Skeletal muscle tissue (tissue), 4 donors: ENCODE measurements around the gene MCF2L2. TPM values are rescaled to one million over a fixed set of nuclear protein-coding genes. Genes with fewer than 3 reads are reported as not detected.
"Not testable (repeated sequence)": the region's sequence is repeated elsewhere in the genome, so short reads cannot be mapped to it uniquely, and the experiment has no call there.

Experiments used
- H3K27ac ChIP-seq: one replicate; pipeline ENCODE4 v1.7.0; 2013; ENCODE audit warnings: mild to moderate bottlenecking, low read depth, low read length, inconsistent platforms
- H3K27me3 ChIP-seq, 3 donors: one replicate each; pipeline ENCODE4 v1.7.0; 2013; ENCODE audit warnings: low read length in 3 of 3; ENCODE audit not compliant: control insufficient read depth in 3 of 3, insufficient read depth in 3 of 3
- H3K36me3 ChIP-seq, 3 donors: one replicate each; pipeline ENCODE4 v1.7.0; 2013; ENCODE audit warnings: low read length in 3 of 3; ENCODE audit not compliant: control insufficient read depth in 3 of 3, insufficient read depth in 3 of 3
- H3K4me1 ChIP-seq, 3 donors: one replicate each; pipeline ENCODE4 v1.7.0; 2013; ENCODE audit warnings: low read length in 3 of 3, mild to moderate bottlenecking in 3 of 3; ENCODE audit not compliant: control insufficient read depth in 3 of 3, insufficient read depth in 3 of 3
- H3K4me3 ChIP-seq, 3 donors: one replicate each; pipeline ENCODE4 v1.7.0; 2013; ENCODE audit warnings: low read length in 3 of 3
- H3K9ac ChIP-seq, 3 donors: one replicate each; pipeline ENCODE4 v1.7.0; 2013; ENCODE audit warnings: low read length in 3 of 3, mild to moderate bottlenecking in 3 of 3, moderate library complexity in 2 of 3, low read depth in 1 of 3
- H3K9me3 ChIP-seq, 3 donors: one replicate each; pipeline ENCODE4 v1.7.0; 2013; ENCODE audit warnings: low read length in 3 of 3; ENCODE audit not compliant: control insufficient read depth in 3 of 3
- total RNA-seq: library from RNA; depleted of rRNA; stranded (reverse); fragments of >200 nt; gene quantifications from one replicate; pipeline ENCODE4 v1.2.3, GENCODE V29; 2014
- donor health status: Osteomylitis.

Gene MCF2L2
- total RNA-seq, 1 donor from 2014 or later, result under 0.01 TPM

DNA sequence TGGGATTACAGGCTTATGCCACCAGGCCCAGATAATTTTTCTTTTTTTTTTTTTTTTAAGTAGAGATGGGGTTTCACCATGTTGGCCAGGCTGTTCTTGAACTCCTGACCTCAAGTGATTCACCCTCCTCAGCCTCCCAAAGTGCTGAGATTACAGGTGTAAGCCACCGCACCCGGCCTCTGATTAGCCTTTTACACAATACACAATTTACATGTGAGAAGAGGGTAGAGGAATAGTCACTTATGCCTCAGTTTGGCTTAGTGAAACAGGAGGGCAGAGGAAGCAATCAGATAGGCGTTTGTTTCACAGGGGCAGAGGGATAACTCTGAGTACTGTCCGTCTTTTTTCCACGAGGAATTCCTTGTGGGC lies 56.8 kb downstream of the MCF2L2 start:
- not testable (repeated sequence) for H3K36me3 ChIP-seq, H3K9me3 ChIP-seq, H3K9ac ChIP-seq, H3K27ac ChIP-seq, H3K4me1 ChIP-seq, H3K4me3 ChIP-seq, H3K27me3 ChIP-seq

DNA sequence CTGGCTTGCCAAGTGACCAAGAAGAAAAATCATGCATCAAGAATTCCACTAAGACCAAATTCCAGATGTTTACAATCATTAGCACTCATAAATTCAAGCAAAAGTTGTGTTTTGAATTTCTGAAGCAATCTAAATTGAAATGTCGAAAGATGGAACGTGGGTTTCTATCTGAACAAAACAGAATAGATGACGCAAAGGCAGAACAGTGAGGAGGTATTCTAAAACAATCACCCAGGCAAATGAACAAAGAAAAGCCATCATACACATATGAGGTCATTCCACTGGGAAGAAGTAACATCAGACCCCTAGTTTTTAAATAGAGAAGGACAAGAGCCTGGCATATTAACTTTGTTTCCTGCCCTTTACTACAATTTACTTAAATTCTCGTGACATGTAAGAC lies 58.0 kb downstream of the MCF2L2 start:
- H3K4me1 ChIP-seq, result peaks cover 0 to 7% (median 0%) of the 10 kb centered on the region in 3 donors
- no peaks in the 10 kb centered on the region for H3K9me3 ChIP-seq
- no peak overlapping the region for H3K4me3 ChIP-seq
- no peaks in the 10 kb centered on the region for H3K27me3 ChIP-seq
- H3K36me3 ChIP-seq, result no peaks in the 10 kb centered on the region
- H3K9ac ChIP-seq, result no peak overlapping the region
- peak overlapping the region; percentile 18 for H3K27ac ChIP-seq

DNA sequence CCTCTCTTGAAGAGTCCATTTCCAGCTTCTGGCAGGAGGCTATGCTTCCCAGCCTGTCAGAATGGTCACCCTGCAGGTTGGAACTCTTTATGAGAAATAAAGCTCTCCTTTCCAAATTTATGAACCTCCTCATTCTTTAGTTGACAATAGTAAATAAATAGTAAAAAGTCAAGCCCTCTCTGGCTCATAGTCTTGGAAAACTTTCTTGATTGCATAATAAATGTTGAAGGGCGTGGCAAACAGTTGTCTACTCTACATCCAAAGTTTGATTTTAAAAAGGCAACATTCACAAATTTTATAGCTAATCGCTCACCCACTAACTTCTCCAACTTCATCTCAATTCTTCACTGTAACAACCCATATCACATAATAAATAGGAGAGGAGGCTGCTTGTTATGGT lies 58.8 kb downstream of the MCF2L2 start:
- H3K9me3 ChIP-seq, result no peaks in the 10 kb centered on the region
- no peaks in the 10 kb centered on the region for H3K36me3 ChIP-seq
- H3K27me3 ChIP-seq, result no peaks in the 10 kb centered on the region
- peaks cover 0 to 7% (median 0%) of the 10 kb centered on the region in 3 donors for H3K4me1 ChIP-seq
- no peak overlapping the region for H3K4me3 ChIP-seq
- H3K9ac ChIP-seq, result no peak overlapping the region
- H3K27ac ChIP-seq, result no peak overlapping the region

DNA sequence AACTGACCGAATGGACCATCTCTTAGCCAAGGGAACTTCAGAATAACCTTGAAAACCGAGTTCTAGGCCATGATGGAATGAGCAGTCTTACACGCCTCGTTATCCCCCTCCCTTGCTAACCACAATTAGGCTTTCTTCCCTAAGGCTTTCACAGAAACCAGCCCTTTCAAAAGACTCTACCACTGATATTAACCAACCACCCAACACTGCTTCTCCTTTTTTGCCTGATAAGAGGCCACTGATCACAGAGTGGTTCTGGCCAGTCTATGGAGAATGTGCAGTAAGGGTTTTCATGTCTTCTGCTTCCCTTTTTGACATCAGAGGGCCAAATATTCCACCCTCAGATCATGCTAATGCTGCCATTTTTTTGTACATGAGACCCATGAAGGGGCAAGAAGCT lies 59.3 kb downstream of the MCF2L2 start:
- Histone ChIP-seq H3K9me3 (no peaks in the 10 kb centered on the region), H3K27me3 (no peaks in the 10 kb centered on the region), H3K9ac (no peak overlapping the region), H3K4me3 (no peak overlapping the region), H3K4me1 (peaks cover 0 to 7% (median 0%) of the 10 kb centered on the region in 3 donors), H3K36me3 (no peaks in the 10 kb centered on the region), H3K27ac (no peak overlapping the region)

DNA sequence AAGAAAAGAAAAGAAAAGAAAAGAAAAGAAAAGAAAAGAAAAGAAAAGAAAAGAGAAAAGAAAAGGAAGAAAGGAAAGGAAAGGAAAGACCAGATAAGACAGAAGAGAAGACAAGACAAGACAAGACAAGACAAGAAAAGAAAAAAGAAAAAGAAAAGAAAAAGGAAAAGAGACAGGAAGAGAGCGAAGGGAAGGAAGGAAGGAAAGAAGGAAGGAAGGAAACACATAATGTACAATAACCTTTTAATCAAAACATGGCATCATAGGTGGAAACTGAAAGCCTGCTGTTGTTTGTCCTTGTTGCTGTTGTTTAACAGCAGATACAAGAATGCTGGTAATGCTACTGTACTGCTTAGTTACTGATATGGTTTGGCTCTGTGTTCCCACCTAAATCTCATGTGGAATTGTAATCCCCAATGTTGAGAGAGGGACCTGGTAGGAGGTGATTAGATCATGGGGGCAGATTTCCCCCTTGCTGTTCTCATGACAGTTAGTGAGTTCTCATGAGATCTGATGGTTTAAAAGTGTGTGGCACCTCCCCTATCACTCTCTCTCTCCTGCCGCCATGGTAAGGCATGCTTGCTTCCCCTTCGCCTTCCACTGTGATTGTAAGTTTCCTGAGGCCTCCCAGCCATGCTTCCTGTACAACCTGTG lies 67.3 kb downstream of the MCF2L2 start:
- no peaks in the 10 kb centered on the region for H3K36me3 ChIP-seq
- no peak overlapping the region for H3K27ac ChIP-seq
- no peak overlapping the region for H3K4me3 ChIP-seq
- no peaks in the 10 kb centered on the region for H3K4me1 ChIP-seq
- H3K27me3 ChIP-seq, result no peaks in the 10 kb centered on the region
- no peak overlapping the region for H3K9ac ChIP-seq
- no peaks in the 10 kb centered on the region for H3K9me3 ChIP-seq

DNA sequence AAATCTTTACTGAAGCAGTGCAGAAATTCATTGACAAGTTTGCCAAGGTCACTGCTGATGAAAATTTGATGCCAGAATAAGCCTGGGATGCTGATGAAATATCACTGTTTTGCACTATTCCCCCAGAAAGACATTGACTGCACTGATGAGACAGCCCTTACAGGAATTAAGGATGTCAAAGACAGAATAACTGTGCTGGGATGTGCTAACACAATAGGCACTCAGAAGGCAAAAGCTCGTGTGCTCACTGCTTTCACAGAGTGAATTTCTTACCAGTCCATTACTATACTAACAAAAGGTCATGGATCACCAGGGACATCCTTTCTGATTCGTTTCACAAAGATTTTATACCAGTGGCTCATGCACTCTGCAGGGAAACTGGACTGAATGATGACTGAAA lies 69.4 kb downstream of the MCF2L2 start:
- no peak overlapping the region for H3K4me3 ChIP-seq
- no peaks in the 10 kb centered on the region for H3K4me1 ChIP-seq
- H3K9ac ChIP-seq, result no peak overlapping the region
- H3K27ac ChIP-seq, result no peak overlapping the region
- no peaks in the 10 kb centered on the region for H3K9me3 ChIP-seq
- no peaks in the 10 kb centered on the region for H3K36me3 ChIP-seq
- no peaks in the 10 kb centered on the region for H3K27me3 ChIP-seq

DNA sequence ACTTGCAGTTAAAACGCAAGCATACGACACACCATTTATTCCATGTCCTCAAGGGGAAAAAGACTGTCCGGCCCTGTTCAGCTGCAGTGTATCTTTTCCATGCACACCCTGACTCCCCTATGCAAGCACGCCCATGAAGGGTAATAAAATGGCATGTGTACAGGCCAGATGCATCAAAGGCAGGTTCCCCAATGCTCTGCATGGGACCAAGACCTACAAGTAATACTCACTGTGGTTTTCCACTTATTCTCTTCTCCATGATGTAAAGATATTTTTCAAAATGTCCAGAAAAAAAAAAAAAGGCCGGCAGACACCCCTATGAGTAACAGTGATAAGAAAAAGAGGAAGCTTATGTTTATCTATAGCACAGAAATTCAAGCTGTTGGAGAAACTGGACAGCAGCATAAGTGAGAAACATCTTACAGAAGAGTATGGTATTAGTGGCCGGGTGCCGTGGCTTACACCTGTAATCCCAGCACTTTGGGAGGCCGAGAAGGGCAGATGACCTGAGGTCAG lies 70.8 kb downstream of the MCF2L2 start:
- H3K9ac ChIP-seq, result no peak overlapping the region
- H3K4me1 ChIP-seq, result no peaks in the 10 kb centered on the region
- H3K36me3 ChIP-seq, result no peaks in the 10 kb centered on the region
- H3K27me3 ChIP-seq, result no peaks in the 10 kb centered on the region
- no peaks in the 10 kb centered on the region for H3K9me3 ChIP-seq
- no peak overlapping the region for H3K4me3 ChIP-seq
- H3K27ac ChIP-seq, result no peak overlapping the region

DNA sequence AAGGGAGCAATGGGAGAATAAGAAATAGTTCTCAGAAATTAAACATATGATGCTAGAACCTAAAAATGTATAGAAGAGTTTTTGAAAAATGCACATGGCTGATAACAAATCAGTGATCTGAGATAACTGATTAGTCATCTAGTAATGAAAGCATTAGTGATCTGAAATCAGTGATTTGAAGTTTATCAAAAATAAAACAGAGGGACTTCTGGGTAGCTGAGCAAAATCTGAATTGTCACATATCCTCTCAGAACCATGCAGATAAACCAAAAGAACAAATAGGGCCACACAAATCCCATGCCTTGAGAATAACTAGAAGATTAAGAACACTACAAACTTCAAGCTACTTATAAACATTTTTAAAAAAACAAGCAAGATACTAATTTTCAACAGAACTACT lies 71.5 kb downstream of the MCF2L2 start:
- Histone ChIP-seq H3K9ac (no peak overlapping the region), H3K27ac (no peak overlapping the region), H3K9me3 (no peaks in the 10 kb centered on the region), H3K4me3 (no peak overlapping the region), H3K27me3 (no peaks in the 10 kb centered on the region), H3K36me3 (no peaks in the 10 kb centered on the region), H3K4me1 (no peaks in the 10 kb centered on the region)

DNA sequence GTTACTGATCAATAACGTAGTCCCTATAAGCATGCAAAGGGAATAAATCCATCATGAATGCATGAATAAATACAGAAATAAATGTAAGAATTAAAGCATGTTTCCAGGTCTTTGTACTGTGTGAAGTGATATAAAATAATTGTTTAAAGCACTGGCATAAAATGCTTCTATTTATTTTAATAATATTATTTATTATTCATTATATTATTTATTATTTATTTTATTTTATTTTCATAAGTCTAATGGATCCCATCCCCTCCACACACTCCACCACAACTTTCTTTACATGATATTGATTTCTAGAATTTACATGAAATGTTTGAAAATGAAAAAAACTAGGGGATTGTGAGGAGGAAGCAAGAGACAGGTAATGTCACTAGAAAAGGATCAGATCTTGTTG lies 73.5 kb downstream of the MCF2L2 start:
- H3K9me3 ChIP-seq, result no peaks in the 10 kb centered on the region
- H3K27me3 ChIP-seq, result no peaks in the 10 kb centered on the region
- H3K4me3 ChIP-seq, result no peak overlapping the region
- H3K4me1 ChIP-seq, result no peaks in the 10 kb centered on the region
- H3K9ac ChIP-seq, result no peak overlapping the region
- H3K27ac ChIP-seq, result no peak overlapping the region
- no peaks in the 10 kb centered on the region for H3K36me3 ChIP-seq

DNA sequence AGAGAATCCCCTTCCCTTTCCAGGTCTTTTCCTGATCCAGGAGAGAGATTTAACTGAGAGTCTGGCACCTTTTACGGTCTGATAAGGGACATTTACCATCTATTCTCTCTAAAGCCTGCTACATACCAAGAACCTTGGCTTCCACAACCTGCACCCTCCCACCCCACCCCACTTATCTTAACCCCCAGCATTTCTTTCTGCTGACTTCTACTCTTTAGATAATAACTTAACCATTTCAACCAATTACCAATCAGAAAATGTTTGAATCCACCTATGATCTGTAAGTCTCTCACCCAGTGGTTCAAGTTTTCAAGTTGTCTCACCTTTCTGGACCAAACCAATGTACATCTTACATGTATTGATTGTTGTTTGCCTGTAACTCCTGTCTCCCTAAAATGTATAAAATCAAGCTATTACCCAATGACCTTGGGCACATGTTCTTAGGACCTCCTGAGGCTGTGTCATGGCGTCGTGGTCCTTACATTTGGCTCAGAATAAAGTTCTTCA lies 74.0 kb downstream of the MCF2L2 start:
- Histone ChIP-seq H3K27ac (no peak overlapping the region), H3K9ac (no peak overlapping the region), H3K36me3 (no peaks in the 10 kb centered on the region), H3K9me3 (no peaks in the 10 kb centered on the region), H3K4me1 (no peaks in the 10 kb centered on the region), H3K4me3 (no peak overlapping the region), H3K27me3 (no peaks in the 10 kb centered on the region)
